Measurements from ENCODE around the gene HEY2.
"Not testable (repeated sequence)": the region's sequence is repeated elsewhere in the genome, so short reads cannot be mapped to it uniquely, and the experiment has no call there.

Gene HEY2

GRCh38 chr6:125804264-125804663 lies 54.8 kb downstream of the HEY2 start:
- no peak for ATAC-seq
- TF ChIP-seq POU6F1 (CRISPR knock-in tag; IDR thresholded peaks at IDR 0.05; ENCODE audit: borderline replicate concordance, low read depth) (no peak), SNAI2 (CRISPR knock-in tag; IDR thresholded peaks at IDR 0.05) (no peak), BACH2 (CRISPR knock-in tag; IDR thresholded peaks at IDR 0.05; ENCODE audit: borderline replicate concordance) (no peak), CREB5 (CRISPR knock-in tag; IDR thresholded peaks at IDR 0.05; ENCODE audit: low read depth) (no peak), ESRRG (CRISPR knock-in tag; IDR thresholded peaks at IDR 0.05) (no peak), GLIS3 (CRISPR knock-in tag; IDR thresholded peaks at IDR 0.05) (no peak)

- ATAC-seq: not testable (repeated sequence)
These were observed 55.5 kb downstream of the HEY2 start for GRCh38 chr6:125804866-125805425.

- no peak for ATAC-seq
- TF ChIP-seq PATZ1 (CRISPR knock-in tag; IDR thresholded peaks at IDR 0.05; ENCODE audit: borderline replicate concordance) (no peak), ESRRG (CRISPR knock-in tag; IDR thresholded peaks at IDR 0.05) (no peak), POU6F1 (CRISPR knock-in tag; IDR thresholded peaks at IDR 0.05; ENCODE audit: borderline replicate concordance, low read depth) (no peak), ZC3H10 (CRISPR knock-in tag; IDR thresholded peaks at IDR 0.05) (no peak), ISL1 (CRISPR knock-in tag; IDR thresholded peaks at IDR 0.05) (no peak), ZNF70 (CRISPR knock-in tag; IDR thresholded peaks at IDR 0.05) (no peak), ZNF8 (CRISPR knock-in tag; IDR thresholded peaks at IDR 0.05) (no peak), CSRNP3 (CRISPR knock-in tag; IDR thresholded peaks at IDR 0.05) (no peak)
These were observed 57.4 kb downstream of the HEY2 start for GRCh38 chr6:125806813-125807212.

- TF ChIP-seq OSR1 (CRISPR knock-in tag; IDR thresholded peaks at IDR 0.05) (no peak), ZNF565 (CRISPR knock-in tag; conservative IDR thresholded peaks at IDR 0.05; ENCODE audit: low read depth) (no peak), BACH2 (CRISPR knock-in tag; IDR thresholded peaks at IDR 0.05; ENCODE audit: borderline replicate concordance) (no peak), ESRRG (CRISPR knock-in tag; IDR thresholded peaks at IDR 0.05) (no peak), ZFP30 (CRISPR knock-in tag; IDR thresholded peaks at IDR 0.05) (no peak), ZNF70 (CRISPR knock-in tag; IDR thresholded peaks at IDR 0.05) (no peak), PPARA (CRISPR knock-in tag; IDR thresholded peaks at IDR 0.05; ENCODE audit: borderline replicate concordance) (no peak)
- no peak for ATAC-seq
These were observed 57.9 kb downstream of the HEY2 start for GRCh38 chr6:125807293-125807692.

GRCh38 chr6:125808060-125808459 lies 58.6 kb downstream of the HEY2 start:
- TF ChIP-seq SNAI2 (CRISPR knock-in tag; IDR thresholded peaks at IDR 0.05): no peak
- no peak for TF ChIP-seq ISL1 (CRISPR knock-in tag; IDR thresholded peaks at IDR 0.05)
- no peak for TF ChIP-seq TOX (CRISPR knock-in tag; IDR thresholded peaks at IDR 0.05; ENCODE audit: borderline replicate concordance)
- ATAC-seq: peak; percentile 7; the same call in 1 of the 3 replicates
